Tibial nerve (tissue), 4 donors: Measurements from ENCODE around the gene RILPL1. TPM values are rescaled to one million over a fixed set of nuclear protein-coding genes. Genes with fewer than 3 reads are reported as not detected.

ENCODE experiments used
- DNase-seq, 2 donors: peaks; one replicate each; pipeline ENCODE4 v3.0.0-alpha.2; 2019; ENCODE audit warnings: low spot score in 2 of 2
- H3K27ac ChIP-seq, 4 donors: fragments of 200-600 bp; sonication (generic) in 3 of 4; one replicate each; pipeline ENCODE4 v1.5.1; 2017 to 2019; ENCODE audit warnings: mild to moderate bottlenecking in 1 of 4
- H3K27me3 ChIP-seq, 2 donors: fragments of 200-600 bp; sonication (generic) in 1 of 2; one replicate each; pipeline versions ENCODE4 v1.5.1 to v1.6.0; 2017 to 2019
- H3K36me3 ChIP-seq, 3 donors: fragments of 200-600 bp; sonication (generic); one replicate each; pipeline ENCODE4 v1.5.1; 2018 to 2019
- H3K4me1 ChIP-seq, 4 donors: fragments of 200-600 bp; sonication (generic) in 3 of 4; one replicate each; pipeline ENCODE4 v1.5.1; 2017 to 2019
- H3K4me3 ChIP-seq, 4 donors: fragments of 200-600 bp; sonication (generic) in 3 of 4; one replicate each; pipeline ENCODE4 v1.5.1; 2017 to 2019; ENCODE audit warnings: mild to moderate bottlenecking in 1 of 4, moderate library complexity in 1 of 4
- H3K9me3 ChIP-seq, 4 donors: fragments of 200-600 bp; sonication (generic) in 3 of 4; one replicate each; pipeline ENCODE4 v1.5.1; 2017 to 2019
- CTCF ChIP-seq, 5 experiments: fragments of 200-600 bp in 3 of 5; fragments of 450-650 bp in 2 of 5; sonication (generic) in 3 of 5; IDR thresholded peaks; one replicate each; pipeline ENCODE4 v1.5.1; 2016 to 2019; ENCODE audit warnings: antibody characterized with exemption in 5 of 5, mild to moderate bottlenecking in 3 of 5, moderate library complexity in 2 of 5
- EP300 ChIP-seq, 2 donors: sonication (generic); formaldehyde crosslinking; IDR thresholded peaks; one replicate each; pipeline ENCODE4 v1.6.1; 2017; ENCODE audit warnings: antibody characterized with exemption in 2 of 2, mild to moderate bottlenecking in 1 of 2
- POLR2A ChIP-seq, 2 donors: fragments of 450-650 bp; IDR thresholded peaks; one replicate each; pipeline ENCODE4 v1.6.1; 2017; ENCODE audit warnings: antibody characterized with exemption in 2 of 2, mild to moderate bottlenecking in 2 of 2, moderate library complexity in 2 of 2
- WGBS, 2 donors: methylation state at CpG; one replicate each; pipeline ENCODE4 v1.1.5; 2018; 5-methylcytosine and 5-hydroxymethylcytosine counted together
- total RNA-seq, 4 donors: library from RNA; depleted of rRNA; stranded (reverse); fragments of >200 nt; gene quantifications; one replicate each; pipeline ENCODE4 v1.1.0, GENCODE V29; 2016

Gene RILPL1
- total RNA-seq, 4 donors from 2014 or later = 11.8 to 24.3 (median 16.0) TPM

GRCh38 chr12:123491056-123491455, 42.5 kb downstream of the RILPL1 start:
- TF ChIP-seq EP300 (IDR thresholded peaks at IDR 0.05) (no peak), POLR2A (IDR thresholded peaks at IDR 0.05) (no peak), CTCF (IDR thresholded peaks at IDR 0.05) (no peak)
- H3K4me3 ChIP-seq = no peak overlapping the region
- H3K4me1 ChIP-seq = no peaks in the 10 kb centered on the region
- no peak for DNase-seq
- H3K9me3 ChIP-seq = no peaks in the 10 kb centered on the region
- no peak overlapping the region for H3K27ac ChIP-seq
- 75 to 86% methylated on average over 10 of the region's 11 CpGs for WGBS, 2 donors
- H3K36me3 ChIP-seq = peaks cover 0 to 41% (median 0%) of the 10 kb centered on the region in 3 donors
- H3K27me3 ChIP-seq = no peaks in the 10 kb centered on the region

GRCh38 chr12:123490089-123490488, 43.4 kb downstream of the RILPL1 start:
- 71 to 72% methylated on average over 5 of the region's 5 CpGs for WGBS, 2 donors
- Histone ChIP-seq H3K27ac (no peak overlapping the region), H3K36me3 (peaks cover 0 to 41% (median 0%) of the 10 kb centered on the region in 3 donors), H3K27me3 (no peaks in the 10 kb centered on the region), H3K4me3 (no peak overlapping the region), H3K9me3 (no peaks in the 10 kb centered on the region), H3K4me1 (no peaks in the 10 kb centered on the region)
- DNase-seq = no peak
- TF ChIP-seq CTCF (IDR thresholded peaks at IDR 0.05) (no peak), POLR2A (IDR thresholded peaks at IDR 0.05) (no peak), EP300 (IDR thresholded peaks at IDR 0.05) (no peak)

GRCh38 chr12:123489580-123489979, 43.9 kb downstream of the RILPL1 start:
- no peak overlapping the region for H3K4me3 ChIP-seq
- TF ChIP-seq POLR2A (IDR thresholded peaks at IDR 0.05) (no peak), CTCF (IDR thresholded peaks at IDR 0.05) (no peak), EP300 (IDR thresholded peaks at IDR 0.05) (no peak)
- H3K27ac ChIP-seq = no peak overlapping the region
- H3K27me3 ChIP-seq = no peaks in the 10 kb centered on the region
- WGBS, 2 donors = 86 to 92% methylated on average over 6 of the region's 6 CpGs
- H3K4me1 ChIP-seq = no peaks in the 10 kb centered on the region
- no peaks in the 10 kb centered on the region for H3K9me3 ChIP-seq
- no peak for DNase-seq
- peaks cover 0 to 45% (median 0%) of the 10 kb centered on the region in 3 donors for H3K36me3 ChIP-seq

GRCh38 chr12:123488539-123489230, 44.8 kb downstream of the RILPL1 start:
- TF ChIP-seq POLR2A (IDR thresholded peaks at IDR 0.05) = no peak
- TF ChIP-seq EP300 (IDR thresholded peaks at IDR 0.05) = no peak
- no peak for TF ChIP-seq CTCF (IDR thresholded peaks at IDR 0.05)
- Histone ChIP-seq H3K27ac (no peak overlapping the region), H3K27me3 (no peaks in the 10 kb centered on the region), H3K4me1 (no peaks in the 10 kb centered on the region), H3K36me3 (peaks cover 0 to 48% (median 0%) of the 10 kb centered on the region in 3 donors), H3K9me3 (no peaks in the 10 kb centered on the region), H3K4me3 (no peak overlapping the region)
- no peak for DNase-seq
- WGBS, 2 donors = 76 to 79% methylated on average over 16 to 20 of the region's 20 CpGs

GRCh38 chr12:123487428-123487827, 46.1 kb downstream of the RILPL1 start:
- 97 to 99% methylated on average over 6 of the region's 6 CpGs for WGBS, 2 donors

More at GRCh38 chr12:123487428-123487827, 46.1 kb downstream of the RILPL1 start:
- Histone ChIP-seq H3K4me1 (no peaks in the 10 kb centered on the region), H3K9me3 (no peaks in the 10 kb centered on the region), H3K4me3 (no peak overlapping the region), H3K36me3 (peaks cover 0 to 48% (median 0%) of the 10 kb centered on the region in 3 donors), H3K27ac (no peak overlapping the region), H3K27me3 (no peaks in the 10 kb centered on the region)
- no peak for TF ChIP-seq POLR2A (IDR thresholded peaks at IDR 0.05)
- no peak for TF ChIP-seq CTCF (IDR thresholded peaks at IDR 0.05)
- no peak for TF ChIP-seq EP300 (IDR thresholded peaks at IDR 0.05)
- no peak for DNase-seq
